Progenitor cell of endocrine pancreas (in vitro differentiated cells): Measurements from ENCODE around the gene ZDHHC9. TPM values are rescaled to one million over a fixed set of nuclear protein-coding genes. Genes with fewer than 3 reads are reported as not detected.

Experiments
- DNase-seq: peaks from one replicate; pipeline ENCODE4 v3.0.0; 2021; ENCODE audit warnings: low spot score; ENCODE audit not compliant: unreplicated experiment
- H3K27ac Mint-ChIP-seq: 2 replicates; pipeline ENCODE4 v1.8.0; 2021; ENCODE audit warnings: mild to moderate bottlenecking, moderate library complexity, mixed read lengths
- H3K27me3 Mint-ChIP-seq: 2 replicates; pipeline ENCODE4 v1.8.0; 2021; ENCODE audit warnings: mixed read lengths
- H3K36me3 Mint-ChIP-seq: 2 replicates; pipeline ENCODE4 v1.8.0; 2022; ENCODE audit warnings: mixed read lengths; ENCODE audit not compliant: insufficient read depth
- H3K4me1 Mint-ChIP-seq: 2 replicates; pipeline ENCODE4 v1.8.0; 2021; ENCODE audit warnings: low read depth, mixed read lengths
- H3K4me3 Mint-ChIP-seq: 2 replicates; pipeline ENCODE4 v1.8.0; 2021; ENCODE audit warnings: low read depth, mild to moderate bottlenecking, moderate library complexity, mixed read lengths
- H3K9me3 Mint-ChIP-seq: 2 replicates; pipeline ENCODE4 v1.8.0; 2021; ENCODE audit warnings: low read depth, mixed read lengths
- CTCF ChIP-seq: fragments of 200-600 bp; sonication (generic); IDR thresholded peaks from one replicate; pipeline ENCODE4 v1.5.0; 2021; ENCODE audit warnings: antibody characterized with exemption, mild to moderate bottlenecking; ENCODE audit not compliant: unreplicated experiment
- total RNA-seq: library from RNA; stranded (reverse); gene quantifications from 2 replicates; pipeline ENCODE4 v1.2.1, GENCODE V29; 2021

ZDHHC9 gene
- total RNA-seq, 1 donor from 2014 or later: 34.0 TPM

GRCh38 chrX:129790146-129790545, 53.5 kb downstream of the ZDHHC9 start:
- no peak for TF ChIP-seq CTCF
- H3K36me3 Mint-ChIP-seq: no peaks in the 10 kb centered on the region
- H3K4me3 Mint-ChIP-seq: no peak overlapping the region
- H3K9me3 Mint-ChIP-seq: peaks cover 5% of the 10 kb centered on the region
- no peak for DNase-seq
- no peak overlapping the region for H3K27ac Mint-ChIP-seq
- H3K27me3 Mint-ChIP-seq: no peaks in the 10 kb centered on the region
- H3K4me1 Mint-ChIP-seq: no peaks in the 10 kb centered on the region

GRCh38 chrX:129788527-129788926, 55.2 kb downstream of the ZDHHC9 start:
- Mint-ChIP-seq H3K27me3 (no peaks in the 10 kb centered on the region), H3K4me1 (no peaks in the 10 kb centered on the region), H3K36me3 (no peaks in the 10 kb centered on the region), H3K27ac (no peak overlapping the region), H3K4me3 (no peak overlapping the region), H3K9me3 (peaks cover 5% of the 10 kb centered on the region)
- no peak for TF ChIP-seq CTCF
- DNase-seq: no peak

- H3K36me3 Mint-ChIP-seq: no peaks in the 10 kb centered on the region
- no peak for TF ChIP-seq CTCF
- no peak for DNase-seq
- no peaks in the 10 kb centered on the region for H3K27me3 Mint-ChIP-seq
- no peak overlapping the region for H3K4me3 Mint-ChIP-seq
- no peak overlapping the region for H3K27ac Mint-ChIP-seq
- H3K4me1 Mint-ChIP-seq: no peaks in the 10 kb centered on the region
- H3K9me3 Mint-ChIP-seq: peaks cover 5% of the 10 kb centered on the region
These were observed 56.2 kb downstream of the ZDHHC9 start for GRCh38 chrX:129787336-129788055.

GRCh38 chrX:129786210-129786651, 57.5 kb downstream of the ZDHHC9 start:
- no peaks in the 10 kb centered on the region for H3K36me3 Mint-ChIP-seq
- peaks cover 5% of the 10 kb centered on the region for H3K9me3 Mint-ChIP-seq
- no peak overlapping the region for H3K27ac Mint-ChIP-seq
- H3K27me3 Mint-ChIP-seq: no peaks in the 10 kb centered on the region
- no peak for TF ChIP-seq CTCF
- no peaks in the 10 kb centered on the region for H3K4me1 Mint-ChIP-seq
- DNase-seq: no peak
- no peak overlapping the region for H3K4me3 Mint-ChIP-seq

GRCh38 chrX:129785160-129785947, 58.3 kb downstream of the ZDHHC9 start:
- Mint-ChIP-seq H3K9me3 (peaks cover 5% of the 10 kb centered on the region), H3K27ac (no peak overlapping the region), H3K4me1 (no peaks in the 10 kb centered on the region), H3K36me3 (no peaks in the 10 kb centered on the region), H3K4me3 (no peak overlapping the region), H3K27me3 (no peaks in the 10 kb centered on the region)
- no peak for DNase-seq
- no peak for TF ChIP-seq CTCF
